Measurements from ENCODE around the gene NAA10. TPM values are rescaled to one million over a fixed set of nuclear protein-coding genes. Genes with fewer than 3 reads are reported as not detected.

NAA10 gene
- total RNA-seq, 4 donors from 2014 or later, result 29.9 to 57.2 (median 47.4) TPM

- intact Hi-C loops (cut with DNase I; ENCODE audit: low total_unique reads), result no loop called here
- in situ Hi-C loops (cut with MboI; ENCODE audit: low pct_ligation_motif_present in 1 of 4, low pct_unique_long_range_greater_than_20kb in 1 of 4, low sequenced_read_pairs in 3 of 4), result loop anchor here in 1 of 4 donors (25.0 kb wide), 2 partner anchors 144 to 969 kb away; partner anchors contain the start of genes IDH3G, SRPK3 and SSR4
- DNase-seq, result no peak
- TF ChIP-seq EP300 (IDR thresholded peaks at IDR 0.05; ENCODE audit: low read depth) (no peak), POLR2AphosphoS5 (IDR thresholded peaks at IDR 0.05) (no peak), CTCF (IDR thresholded peaks at IDR 0.05) (no peak), POLR2A (IDR thresholded peaks at IDR 0.05) (no peak)
- no peak overlapping the region for H3K4me3 ChIP-seq
- WGBS, 2 donors (ENCODE audit: low coverage in 1 of 2), result 89% methylated on average over 13 of the region's 13 CpGs; no CpG with 5 or more reads in 1 of the 2 donors
- no peaks in the 10 kb centered on the region for H3K9me3 ChIP-seq
- peaks cover 9 to 31% (median 22%) of the 10 kb centered on the region in 4 donors for H3K4me1 ChIP-seq
- no peaks in the 10 kb centered on the region for H3K36me3 ChIP-seq
- no peaks in the 10 kb centered on the region for H3K27me3 ChIP-seq
- H3K27ac ChIP-seq, result no peak overlapping the region
Observed at GRCh38 chrX:153931748-153932147, 3.1 kb downstream of the NAA10 start.

GRCh38 chrX:153931151-153931550 is 3.7 kb downstream of the NAA10 start:
- TF ChIP-seq POLR2A (IDR thresholded peaks at IDR 0.05), result no peak
- no peak for TF ChIP-seq CTCF (IDR thresholded peaks at IDR 0.05)
- TF ChIP-seq POLR2AphosphoS5 (IDR thresholded peaks at IDR 0.05), result no peak
- TF ChIP-seq EP300 (IDR thresholded peaks at IDR 0.05; ENCODE audit: low read depth), result no peak
- in situ Hi-C loops (cut with MboI; ENCODE audit: low pct_ligation_motif_present in 1 of 4, low pct_unique_long_range_greater_than_20kb in 1 of 4, low sequenced_read_pairs in 3 of 4) (loop anchor here in 1 of 4 donors (25.0 kb wide), 2 partner anchors 144 to 969 kb away; partner anchors contain the start of genes IDH3G, SRPK3 and SSR4), intact Hi-C loops (cut with DNase I; ENCODE audit: low total_unique reads) (no loop called here)
- Histone ChIP-seq H3K27ac (no peak overlapping the region), H3K9me3 (no peaks in the 10 kb centered on the region), H3K4me3 (no peak overlapping the region), H3K4me1 (peaks cover 9 to 36% (median 25%) of the 10 kb centered on the region in 4 donors), H3K27me3 (no peaks in the 10 kb centered on the region), H3K36me3 (no peaks in the 10 kb centered on the region)
- no peak for DNase-seq
- 88% methylated on average over 8 of the region's 8 CpGs; no CpG with 5 or more reads in 1 of the 2 donors for WGBS, 2 donors (ENCODE audit: low coverage in 1 of 2)

- no peak for TF ChIP-seq EP300 (IDR thresholded peaks at IDR 0.05; ENCODE audit: low read depth)
- TF ChIP-seq CTCF (IDR thresholded peaks at IDR 0.05), result no peak
- TF ChIP-seq POLR2AphosphoS5 (IDR thresholded peaks at IDR 0.05), result no peak
- no peak for TF ChIP-seq POLR2A (IDR thresholded peaks at IDR 0.05)
- H3K27ac ChIP-seq, result peak overlapping the region in 3 of 4 donors; percentile 75 to 86 (median 76)
- H3K36me3 ChIP-seq, result no peaks in the 10 kb centered on the region
- H3K4me1 ChIP-seq, result peaks cover 7 to 32% (median 22%) of the 10 kb centered on the region in 4 donors
- in situ Hi-C loops (cut with MboI; ENCODE audit: low pct_ligation_motif_present in 1 of 4, low pct_unique_long_range_greater_than_20kb in 1 of 4, low sequenced_read_pairs in 3 of 4) (loop anchor here in 1 of 4 donors (25.0 kb wide), 2 partner anchors 143 to 968 kb away; partner anchors contain the start of genes IDH3G, SRPK3 and SSR4), intact Hi-C loops (cut with DNase I; ENCODE audit: low total_unique reads) (no loop called here)
- no peak overlapping the region for H3K4me3 ChIP-seq
- no peak for DNase-seq
- H3K27me3 ChIP-seq, result no peaks in the 10 kb centered on the region
- H3K9me3 ChIP-seq, result no peaks in the 10 kb centered on the region
- WGBS, 2 donors (ENCODE audit: low coverage in 1 of 2), result 87% methylated on average over 31 of the region's 31 CpGs; no CpG with 5 or more reads in 1 of the 2 donors
Observed at GRCh38 chrX:153930011-153930910, 4.6 kb downstream of the NAA10 start.

GRCh38 chrX:153929576-153929975 is 5.3 kb downstream of the NAA10 start:
- peaks cover 6 to 30% (median 21%) of the 10 kb centered on the region in 4 donors for H3K4me1 ChIP-seq
- no peaks in the 10 kb centered on the region for H3K27me3 ChIP-seq
- in situ Hi-C loops (cut with MboI; ENCODE audit: low pct_ligation_motif_present in 1 of 4, low pct_unique_long_range_greater_than_20kb in 1 of 4, low sequenced_read_pairs in 3 of 4), result loop anchor here in 1 of 4 donors (25.0 kb wide), 2 partner anchors 142 to 967 kb away; partner anchors contain the start of genes IDH3G, SRPK3 and SSR4
- intact Hi-C loops (cut with DNase I; ENCODE audit: low total_unique reads), result no loop called here
- no peak overlapping the region for H3K4me3 ChIP-seq
- H3K36me3 ChIP-seq, result no peaks in the 10 kb centered on the region
- H3K27ac ChIP-seq, result peak overlapping the region; percentile 75 to 96 (median 81)
- 87% methylated on average over 10 of the region's 10 CpGs; no CpG with 5 or more reads in 1 of the 2 donors for WGBS, 2 donors (ENCODE audit: low coverage in 1 of 2)
- TF ChIP-seq CTCF (IDR thresholded peaks at IDR 0.05) (no peak), POLR2A (IDR thresholded peaks at IDR 0.05) (no peak), POLR2AphosphoS5 (IDR thresholded peaks at IDR 0.05) (no peak), EP300 (IDR thresholded peaks at IDR 0.05; ENCODE audit: low read depth) (no peak)
- H3K9me3 ChIP-seq, result no peaks in the 10 kb centered on the region
- no peak for DNase-seq
